Limb (tissue), 2 donors: Measurements from ENCODE around the gene ENOX2.

Experiments used
- DNase-seq, 2 donors: peaks; one replicate each; pipeline ENCODE4 v3.0.0-alpha.2; 2016; ENCODE audit errors: extremely low spot score in 2 of 2

The ENOX2 gene

GRCh38 chrX:130636277-130636676 lies 266.7 kb downstream of the ENOX2 start:
- no peak for DNase-seq

- DNase-seq = no peak
These were observed 272.0 kb downstream of the ENOX2 start for GRCh38 chrX:130631011-130631410.

- DNase-seq = no peak
These were observed 274.5 kb downstream of the ENOX2 start for GRCh38 chrX:130628516-130628915.

- DNase-seq = no peak
These were observed 276.5 kb downstream of the ENOX2 start for GRCh38 chrX:130626521-130626920.

- DNase-seq = no peak
These were observed 277.6 kb downstream of the ENOX2 start for GRCh38 chrX:130625386-130625785.

GRCh38 chrX:130623518-130623917 lies 279.5 kb downstream of the ENOX2 start:
- no peak for DNase-seq

- no peak for DNase-seq
These were observed 287.1 kb downstream of the ENOX2 start for GRCh38 chrX:130615941-130616340.

- DNase-seq = no peak
These were observed 295.6 kb downstream of the ENOX2 start for GRCh38 chrX:130607431-130607830.

GRCh38 chrX:130606425-130606824 lies 296.6 kb downstream of the ENOX2 start:
- DNase-seq = no peak

GRCh38 chrX:130604882-130605281 lies 298.1 kb downstream of the ENOX2 start:
- DNase-seq = no peak

GRCh38 chrX:130594453-130594916 lies 308.5 kb downstream of the ENOX2 start:
- no peak for DNase-seq

GRCh38 chrX:130593911-130594310 lies 309.1 kb downstream of the ENOX2 start:
- DNase-seq = no peak

GRCh38 chrX:130592204-130592603 lies 310.8 kb downstream of the ENOX2 start:
- no peak for DNase-seq

GRCh38 chrX:130578906-130579305 lies 324.1 kb downstream of the ENOX2 start:
- DNase-seq = no peak

- DNase-seq = no peak
These were observed 325.6 kb downstream of the ENOX2 start for GRCh38 chrX:130577431-130577830.

GRCh38 chrX:130575831-130576389 lies 327.1 kb downstream of the ENOX2 start:
- DNase-seq = peak; percentile 1 to 34
